ENCODE data around the gene GAB2.
"Not testable (repeated sequence)": the region's sequence is repeated elsewhere in the genome, so short reads cannot be mapped to it uniquely, and the experiment has no call there.

Gene GAB2

DNA sequence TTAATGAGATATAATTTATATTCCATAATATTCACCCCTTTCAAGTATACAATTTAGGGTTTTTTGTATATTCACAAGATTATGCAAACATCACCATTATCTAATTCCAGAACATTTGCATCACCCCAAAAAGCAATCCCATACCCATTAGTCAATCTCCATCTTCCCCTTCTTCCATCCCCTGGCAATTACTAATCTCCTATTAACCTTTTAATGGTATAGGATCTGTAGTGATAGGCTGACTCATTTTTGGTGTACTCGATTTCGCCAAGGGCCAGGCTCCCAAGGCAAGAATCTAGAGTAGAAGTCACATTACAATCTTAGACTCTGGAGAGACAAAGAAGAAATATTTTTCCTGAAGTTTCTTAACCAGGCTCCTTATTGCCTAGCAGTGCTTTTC lies 113.4 kb downstream of the GAB2 start:
- DNase-seq = no peak

DNA sequence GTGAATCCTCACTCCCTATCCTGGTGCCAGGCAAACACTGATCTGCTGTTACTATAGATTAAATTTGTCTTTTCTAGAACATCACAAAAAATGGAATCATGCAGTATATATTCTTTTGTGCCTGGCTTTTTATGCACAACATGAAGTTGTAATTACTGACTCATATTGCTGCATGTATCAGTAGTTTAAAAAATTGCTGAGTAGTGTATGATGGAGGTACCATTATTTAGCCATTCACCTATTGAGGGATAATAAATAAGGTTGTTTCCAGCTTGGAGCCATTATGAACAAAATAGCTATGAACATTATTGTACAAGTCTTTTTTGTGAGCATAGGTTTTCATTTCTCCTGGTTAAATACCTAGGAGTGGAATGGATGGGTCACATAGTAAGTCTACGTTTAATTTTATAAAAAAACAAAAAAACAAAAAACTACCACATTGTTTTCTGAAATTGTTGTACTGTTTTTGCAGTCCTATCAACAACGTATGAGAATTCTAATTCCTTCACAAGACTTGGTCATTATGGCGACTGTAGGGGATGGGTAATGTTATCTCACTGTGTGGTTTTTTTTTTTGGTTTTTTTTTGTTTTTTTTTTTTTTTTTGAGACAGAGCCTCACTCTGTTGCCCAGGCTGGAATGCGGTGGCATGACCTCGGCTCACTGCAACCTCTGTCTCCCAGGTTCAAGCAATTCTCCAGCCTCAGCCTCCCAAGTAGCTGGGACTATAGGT lies 117.3 kb downstream of the GAB2 start:
- no peak for DNase-seq

DNA sequence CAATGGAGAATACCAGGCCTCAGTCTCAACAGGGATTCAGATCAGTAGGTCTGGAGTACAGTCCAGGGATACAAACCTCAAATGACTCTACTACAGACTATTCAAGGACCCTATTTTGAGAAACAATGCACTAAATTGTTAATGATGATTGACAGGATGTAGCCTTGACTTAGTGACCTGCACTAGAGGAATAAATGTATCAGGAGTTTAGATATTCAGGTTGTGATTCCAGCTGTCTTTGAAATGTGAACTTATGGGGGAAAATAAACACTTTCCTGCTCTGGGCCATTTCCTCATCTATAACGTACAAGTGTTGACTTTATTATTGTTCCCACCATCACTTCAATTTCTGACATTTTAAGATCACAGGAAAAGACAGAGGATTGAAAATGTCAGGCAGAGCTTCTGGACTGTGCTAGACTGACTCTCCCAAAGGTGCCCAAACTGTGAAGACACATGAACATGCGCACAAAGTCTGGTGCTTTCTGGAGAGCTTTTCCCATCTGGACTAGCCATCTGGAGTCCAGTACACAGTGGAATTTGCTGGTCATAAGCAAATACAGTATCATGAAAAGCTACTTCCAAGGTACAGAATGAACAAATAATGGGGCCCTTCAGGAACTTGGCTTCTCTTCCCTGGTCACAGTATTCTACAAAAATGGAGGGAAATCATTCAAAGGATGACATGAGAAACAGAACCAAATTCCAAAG lies 118.5 kb downstream of the GAB2 start:
- DNase-seq = no peak

DNA sequence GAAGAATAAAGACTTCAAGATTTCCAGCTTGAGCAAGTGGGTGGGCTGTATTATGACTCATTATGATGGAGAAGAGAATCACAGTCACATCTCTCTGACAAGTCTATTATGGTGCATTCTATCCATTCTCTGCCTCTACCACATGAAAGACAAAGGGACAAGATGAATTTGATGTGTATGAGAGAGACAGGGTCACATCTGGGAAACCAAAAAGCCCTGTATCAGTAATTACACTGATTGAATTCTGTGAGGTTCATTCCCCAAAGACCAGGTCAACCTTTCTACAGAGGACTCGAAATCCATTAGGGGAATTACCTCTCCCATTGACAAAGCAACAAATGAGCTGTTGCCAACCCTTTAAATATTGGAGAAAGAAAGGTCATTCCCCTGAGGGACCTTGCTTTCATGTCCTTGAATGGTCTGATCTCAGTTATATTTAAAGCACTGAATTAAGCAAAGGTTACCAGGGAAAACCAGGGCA lies 119.3 kb downstream of the GAB2 start:
- DNase-seq = no peak

DNA sequence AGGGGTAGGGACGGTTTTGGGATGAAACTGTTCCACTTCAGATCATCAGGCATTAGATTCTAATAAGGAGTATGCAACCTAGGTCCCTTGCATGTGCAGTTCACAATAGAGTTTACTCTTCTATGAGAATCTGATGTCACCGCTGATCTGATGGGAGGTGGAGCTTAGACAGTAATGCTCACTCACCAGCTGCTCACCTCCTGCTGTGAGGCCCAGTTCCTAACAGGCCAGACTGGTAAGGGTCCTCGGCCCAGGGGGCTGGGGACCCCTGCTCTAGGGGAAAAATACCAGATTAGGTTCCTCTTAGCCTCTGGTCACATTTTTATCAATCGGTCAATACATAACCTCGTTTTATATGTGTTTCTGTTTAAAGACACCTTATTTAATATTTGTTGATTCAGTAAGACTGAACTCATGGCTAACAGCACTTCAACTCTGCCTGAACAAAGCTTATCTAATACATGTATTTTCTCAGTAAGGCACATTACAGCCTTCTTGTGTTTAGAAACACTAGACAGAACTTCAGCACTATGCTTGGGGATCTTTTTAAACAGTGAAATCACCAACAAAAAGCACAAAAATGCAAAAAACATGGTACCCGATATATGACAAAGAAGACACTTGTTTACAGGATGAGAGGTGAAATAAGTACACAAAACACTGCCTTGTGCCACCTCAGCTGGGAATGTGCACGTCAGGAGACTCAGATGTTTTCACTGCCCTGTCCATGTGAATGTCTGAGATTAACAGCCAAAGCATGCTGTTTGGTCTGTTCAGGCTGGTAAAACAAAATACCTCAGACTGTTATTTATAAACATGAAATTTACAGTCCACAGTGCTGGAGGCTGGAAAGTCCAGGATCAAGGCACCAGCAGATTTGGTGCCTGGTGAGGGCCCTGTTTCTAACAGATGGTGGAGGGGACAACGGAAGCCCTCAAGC lies 121.4 kb downstream of the GAB2 start:
- no peak for DNase-seq

DNA sequence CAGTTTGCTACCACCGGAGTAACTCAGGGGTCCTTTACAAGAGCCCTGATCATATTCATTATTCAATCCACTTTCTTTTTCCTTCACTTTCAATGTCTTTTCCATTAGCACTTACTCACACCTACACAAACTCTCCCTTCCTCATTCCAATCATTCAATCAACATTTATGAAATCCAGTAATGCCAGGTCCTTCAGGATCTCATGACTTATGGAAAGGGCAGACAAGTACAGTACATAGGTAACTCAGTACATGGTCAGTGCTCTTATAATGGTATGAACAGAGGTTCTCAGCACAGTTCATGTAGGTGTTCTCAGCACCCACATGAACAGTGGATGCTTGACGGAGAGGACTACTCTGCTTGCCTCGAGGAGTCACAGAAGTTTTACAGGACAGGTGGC lies 122.3 kb downstream of the GAB2 start:
- DNase-seq = no peak

DNA sequence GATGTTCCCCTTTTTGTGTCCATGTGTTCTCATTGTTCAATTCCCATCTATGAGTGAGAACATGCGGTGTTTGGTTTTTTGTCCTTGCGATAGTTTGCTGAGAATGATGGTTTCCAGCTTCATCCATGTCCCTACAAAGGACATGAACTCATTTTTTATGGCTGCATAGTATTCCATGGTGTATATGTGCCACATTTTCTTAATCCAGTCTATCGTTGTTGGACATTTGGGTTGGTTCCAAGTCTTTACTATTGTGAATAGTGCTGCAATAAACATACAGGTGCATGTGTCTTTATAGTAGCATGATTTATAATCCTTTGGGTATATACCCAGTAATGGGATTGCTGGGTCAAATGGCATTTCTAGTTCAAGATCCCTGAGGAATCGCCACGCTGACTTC lies 123.5 kb downstream of the GAB2 start:
- DNase-seq = not testable (repeated sequence)

DNA sequence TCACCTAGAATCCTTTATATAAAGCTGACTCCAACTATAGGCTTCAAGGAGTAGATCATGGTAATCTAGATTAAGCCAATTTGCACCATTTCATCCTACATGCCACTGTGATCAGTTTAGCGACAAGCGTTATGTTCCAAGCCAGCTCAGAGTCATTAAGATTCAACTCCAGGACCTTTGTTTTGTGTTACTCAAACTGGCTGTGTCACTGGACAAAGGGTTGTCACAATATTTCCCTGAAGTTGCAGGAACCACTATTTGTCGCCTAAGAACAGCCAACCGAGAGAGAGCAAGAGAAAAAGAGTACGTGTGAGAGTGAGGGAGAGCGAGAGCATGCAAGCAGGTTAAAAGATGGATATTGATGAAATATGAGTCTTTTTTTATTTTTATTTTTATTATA lies 124.1 kb downstream of the GAB2 start:
- no peak for DNase-seq

DNA sequence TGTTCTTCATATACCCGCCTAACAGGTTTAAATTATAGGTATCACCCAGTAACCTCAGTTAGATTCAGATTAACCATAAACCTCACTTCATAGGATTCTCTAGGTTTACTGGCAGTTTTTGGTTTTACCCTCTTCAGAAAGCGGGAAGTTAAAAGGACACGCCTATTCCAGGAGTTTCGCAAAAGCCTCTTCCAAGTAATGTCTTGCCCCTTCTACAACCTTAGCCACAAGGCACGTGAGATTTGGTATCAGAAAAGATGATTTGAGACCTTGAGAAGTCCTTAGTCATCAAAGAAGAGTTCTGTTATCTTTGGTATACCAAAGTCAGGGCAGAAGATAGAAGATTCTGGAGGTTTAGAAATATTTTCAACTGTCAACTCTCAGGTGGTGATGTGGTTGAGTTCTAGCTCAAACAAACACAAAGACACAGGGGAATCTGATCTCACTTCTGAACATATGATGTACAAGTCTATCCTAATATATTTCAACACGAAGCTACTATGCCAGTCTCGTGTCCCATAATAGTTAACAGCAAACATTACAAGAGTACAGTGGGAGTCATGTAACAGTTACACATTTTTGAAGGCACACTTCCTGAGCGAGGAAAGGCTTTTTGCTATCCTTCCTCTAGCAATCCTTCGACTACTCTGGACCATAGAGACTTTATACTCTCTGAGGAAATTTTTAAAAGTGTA lies 125.4 kb downstream of the GAB2 start:
- no peak for DNase-seq

DNA sequence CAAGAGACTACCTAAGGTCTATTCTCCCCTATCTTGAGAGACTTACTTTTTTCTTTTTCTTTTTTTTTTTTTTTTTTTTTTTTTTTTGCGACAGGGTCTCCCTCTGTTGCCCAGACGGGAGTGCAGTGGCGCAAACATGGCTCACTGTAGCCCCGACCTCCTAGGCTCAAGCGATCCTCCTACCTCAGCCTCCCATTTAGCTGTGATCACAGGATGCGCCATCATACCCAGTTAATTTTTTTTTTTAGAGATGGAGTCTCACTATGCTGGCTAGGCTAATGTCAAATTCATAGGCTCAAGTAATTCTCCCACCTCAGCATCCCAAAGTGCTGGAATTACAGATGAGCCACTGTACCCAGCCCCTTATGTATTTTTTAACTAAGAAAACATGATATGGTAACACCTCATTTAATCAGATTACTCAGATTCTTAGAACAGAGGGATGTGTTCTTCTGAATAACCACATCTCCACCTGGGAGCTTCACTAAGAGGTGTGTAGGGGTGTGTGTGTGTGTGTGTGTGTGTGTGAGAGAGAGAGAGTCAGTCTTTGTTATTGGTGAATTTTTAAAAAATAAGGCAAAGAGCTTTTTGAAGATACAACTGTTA lies 126.0 kb downstream of the GAB2 start:
- no peak for DNase-seq

DNA sequence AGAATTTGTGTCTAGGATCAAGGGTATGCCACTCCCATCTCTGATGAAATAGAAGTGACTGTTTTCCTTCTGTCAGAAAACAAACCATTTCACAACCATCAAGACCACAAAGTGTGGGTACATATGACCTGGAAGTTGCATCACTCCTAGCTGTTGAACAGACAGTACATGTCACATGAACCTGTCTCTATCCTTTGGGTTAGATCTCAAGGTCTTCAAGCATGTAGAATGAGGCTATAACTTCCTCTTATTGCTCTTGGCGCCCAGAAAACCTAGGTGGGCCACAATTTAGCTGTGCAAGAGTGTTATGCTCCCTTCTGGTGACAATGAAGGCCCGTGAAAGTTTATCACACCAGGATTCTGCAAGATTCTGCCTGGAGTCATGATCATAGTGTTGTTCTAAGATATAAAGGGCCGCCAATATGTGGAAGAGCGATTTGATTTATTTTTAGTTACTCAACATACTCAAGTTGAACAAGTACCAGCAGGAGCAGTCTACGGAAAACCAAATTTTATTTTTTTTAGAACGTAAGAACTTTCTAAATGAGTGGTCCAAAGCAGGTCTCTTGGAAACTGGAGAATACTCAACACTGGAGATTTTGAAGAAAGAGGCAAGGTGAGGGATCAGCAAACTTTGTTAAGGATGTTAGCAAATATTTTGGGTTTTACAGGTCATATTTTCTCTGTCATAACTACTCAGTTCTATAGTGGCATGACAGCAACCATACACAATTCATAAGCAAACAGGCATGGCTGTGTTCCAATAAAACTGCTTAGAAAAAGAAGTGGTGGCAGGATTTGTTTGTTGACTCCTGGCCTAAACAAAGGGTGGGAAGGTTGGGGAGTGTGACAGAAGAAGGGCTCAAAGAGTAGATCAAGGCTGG lies 127.1 kb downstream of the GAB2 start:
- DNase-seq = no peak

DNA sequence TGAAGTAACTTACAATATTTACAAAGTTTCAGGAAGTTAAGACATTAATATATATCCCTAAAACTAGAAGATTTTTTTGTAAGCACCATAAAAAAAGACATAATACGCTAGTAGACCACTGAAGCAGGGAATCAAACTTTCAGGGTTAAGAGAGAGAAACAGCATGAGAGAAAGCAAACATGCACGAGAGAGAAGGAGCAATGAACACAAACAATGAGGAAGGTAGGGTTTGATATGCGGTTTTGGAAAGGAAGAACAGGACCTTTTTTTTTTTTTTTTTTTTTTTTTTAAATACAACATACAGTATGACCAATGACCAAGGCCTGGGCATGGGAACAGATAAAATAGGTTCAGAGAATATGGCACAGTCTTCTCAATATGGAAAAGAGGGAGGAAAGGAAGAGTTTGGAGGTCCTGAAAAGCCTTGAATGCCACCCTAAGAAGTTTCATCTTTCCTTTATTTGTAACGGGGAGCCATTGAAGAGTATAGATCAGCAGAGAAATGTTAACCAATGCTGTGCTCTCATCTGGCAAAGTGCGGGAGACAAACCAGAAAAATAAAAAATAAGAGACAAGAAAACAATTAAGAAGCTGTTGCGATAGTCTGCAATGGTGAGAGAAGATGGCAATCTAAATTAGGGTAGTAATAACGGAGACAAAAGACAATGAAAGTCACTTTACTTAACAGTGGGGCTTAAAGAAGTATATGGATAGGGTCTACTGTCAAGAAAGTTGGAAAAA lies 127.9 kb downstream of the GAB2 start:
- no peak for DNase-seq

DNA sequence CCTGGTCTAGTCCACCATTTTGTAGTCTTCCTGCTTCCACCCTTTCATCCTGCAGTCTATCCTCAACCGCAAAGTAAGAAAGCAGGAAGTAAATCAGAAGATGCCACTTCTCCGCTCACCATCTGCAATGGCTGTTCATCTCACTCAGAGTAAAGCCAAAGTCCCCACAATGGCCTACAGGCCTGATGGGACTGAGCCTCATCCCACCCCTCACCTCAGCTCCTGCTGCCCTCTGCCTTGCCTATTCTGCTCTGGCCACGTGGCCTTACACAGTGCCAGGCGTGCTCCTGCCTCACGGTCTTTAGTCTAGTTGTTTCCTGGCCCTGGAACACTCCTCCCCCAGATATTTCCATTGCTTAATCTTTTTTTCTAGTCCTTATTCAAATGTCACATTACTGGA lies 133.4 kb downstream of the GAB2 start:
- no peak for DNase-seq

DNA sequence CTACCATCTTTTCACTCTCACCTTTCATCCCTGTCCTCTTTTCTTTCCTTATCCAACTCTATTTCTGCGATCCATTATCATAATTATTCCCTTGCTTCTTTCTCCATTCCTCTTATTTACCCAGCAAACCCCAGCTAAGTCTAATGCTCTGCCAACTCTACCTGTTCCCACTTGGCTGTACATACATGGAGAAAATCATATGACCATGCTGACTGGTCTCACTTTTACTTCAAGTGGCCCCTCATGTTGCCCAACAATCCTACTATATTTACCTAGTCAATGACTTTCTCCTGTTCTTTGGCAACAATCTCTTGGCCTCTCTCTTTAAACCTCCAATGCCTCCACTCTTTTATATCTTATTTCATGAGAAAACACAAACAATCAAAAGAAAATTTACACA lies 134.8 kb downstream of the GAB2 start:
- no peak for DNase-seq

DNA sequence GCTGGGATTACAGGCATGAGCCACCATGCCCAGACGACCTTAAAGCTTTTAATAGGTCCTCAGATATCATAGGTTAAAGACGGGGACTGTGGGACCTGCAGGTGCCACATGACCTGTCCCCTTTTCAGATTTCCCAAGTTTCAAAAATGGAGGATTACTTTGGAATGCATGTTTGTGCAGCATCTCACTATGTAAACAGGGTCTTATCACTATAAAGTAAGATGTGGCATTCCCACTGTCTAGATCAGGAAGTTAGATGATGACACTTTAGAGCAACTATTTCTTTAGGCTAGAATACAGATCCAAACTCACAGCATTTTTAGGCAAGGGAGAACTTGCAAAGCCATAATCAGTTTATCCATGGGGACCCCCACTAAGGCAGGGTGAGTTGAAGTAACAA lies 136.1 kb downstream of the GAB2 start:
- no peak for DNase-seq

DNA sequence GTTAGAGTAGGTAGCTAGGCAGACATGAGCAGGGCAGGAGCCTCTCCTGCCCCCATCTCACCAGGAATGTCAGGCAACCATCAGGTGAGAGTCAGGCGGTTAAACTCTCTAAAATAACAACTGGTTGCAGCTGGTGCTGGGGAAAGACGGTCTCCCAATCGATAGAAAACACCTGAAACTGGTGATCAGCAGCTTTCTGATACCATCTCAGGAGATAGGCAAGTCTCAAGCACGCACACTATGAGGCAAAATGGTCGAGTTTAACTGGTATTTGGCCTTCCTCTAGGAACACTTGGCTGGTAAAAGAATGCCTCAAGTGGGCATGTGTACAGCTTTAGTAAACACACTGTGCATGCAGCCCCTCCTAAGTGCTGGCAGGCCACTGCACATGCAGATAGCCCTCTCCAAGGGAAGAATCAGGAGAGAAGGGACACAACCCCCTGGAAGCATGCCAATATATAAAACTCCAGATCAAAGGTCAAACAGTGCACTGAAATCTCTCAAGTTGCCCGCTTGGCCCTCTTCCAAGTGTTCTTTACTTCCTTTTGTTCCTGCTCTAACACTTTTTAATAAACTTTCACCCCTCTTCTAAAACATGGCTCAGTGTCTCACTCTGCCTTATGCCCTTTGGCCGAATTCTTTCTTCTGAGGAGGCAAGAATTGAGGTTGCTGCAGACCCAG lies 140.2 kb downstream of the GAB2 start:
- DNase-seq = no peak

DNA sequence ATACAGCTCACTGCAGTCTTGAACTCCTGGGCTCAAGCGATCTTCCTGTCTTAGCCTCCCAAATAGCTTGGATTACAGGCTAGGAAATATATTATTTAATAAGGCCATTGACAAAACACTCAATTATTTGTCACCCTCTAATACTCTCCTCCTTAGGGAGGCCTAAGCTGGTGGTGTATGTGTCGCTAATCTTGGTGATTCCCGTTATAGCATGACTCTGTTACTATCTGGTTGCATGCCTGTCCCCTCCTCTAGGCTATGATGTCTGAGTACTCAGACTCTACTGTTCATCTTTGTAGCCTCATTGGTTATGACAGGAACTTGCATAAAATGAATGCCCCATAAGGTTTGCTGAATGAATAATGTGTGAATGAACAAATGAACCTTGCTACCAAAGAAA lies 141.3 kb downstream of the GAB2 start:
- DNase-seq = no peak

DNA sequence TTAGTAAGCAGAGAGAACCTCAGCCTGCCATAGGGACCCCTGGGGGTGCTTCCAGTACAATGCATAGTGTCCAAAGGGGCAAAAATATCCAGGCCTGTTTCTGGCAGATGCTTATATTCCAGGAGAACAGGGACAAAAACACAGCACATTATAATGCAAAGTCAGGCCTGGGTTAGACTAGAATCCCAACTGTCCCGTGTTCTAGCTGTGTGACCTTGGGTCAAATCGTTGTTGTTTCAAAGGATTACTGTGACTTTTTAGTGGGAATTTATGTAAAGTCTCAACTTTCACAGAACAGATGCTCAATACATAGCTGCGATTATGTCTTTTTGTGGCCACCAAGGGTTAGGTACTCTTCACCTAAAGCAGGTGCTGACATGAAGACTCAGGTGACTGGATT lies 142.9 kb downstream of the GAB2 start:
- no peak for DNase-seq

DNA sequence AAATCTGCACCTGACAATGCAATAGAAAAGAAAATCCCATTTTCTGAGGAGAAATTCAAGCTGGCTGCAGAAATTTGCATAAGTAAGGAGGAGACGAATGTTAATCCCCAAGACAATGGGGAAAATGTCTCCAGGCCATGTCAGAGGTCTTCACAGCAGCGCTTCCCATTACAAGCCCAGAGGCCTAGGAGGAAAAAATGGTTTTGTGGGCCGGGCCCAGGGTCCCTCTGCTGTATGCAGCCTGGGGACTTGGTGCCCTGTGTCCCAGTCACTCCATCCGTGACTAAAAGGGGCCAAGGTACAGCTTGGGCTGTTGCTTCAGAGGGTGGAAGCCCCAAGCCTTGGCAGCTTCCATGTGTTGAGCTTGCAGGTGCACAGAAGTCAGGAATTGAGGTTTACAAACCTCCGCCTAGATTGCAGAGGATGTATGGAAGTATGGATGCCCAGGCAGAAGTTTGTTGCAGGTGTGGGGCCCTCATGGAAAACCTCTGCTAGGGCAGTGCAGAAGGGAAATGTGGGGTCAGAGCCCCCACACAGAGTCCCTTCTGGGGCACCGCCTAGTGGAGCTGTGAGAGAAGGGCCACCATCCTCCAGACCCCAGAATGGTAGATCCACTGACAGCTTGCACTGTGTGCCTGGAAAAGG lies 144.9 kb downstream of the GAB2 start:
- DNase-seq = not testable (repeated sequence)

Measured in NCI-H2029 (cell line).